Thoracic aorta (tissue), 2 donors: ENCODE data around the gene SH3PXD2B. TPM values are rescaled to one million over a fixed set of nuclear protein-coding genes. Genes with fewer than 3 reads are reported as not detected.

Source experiments
- ATAC-seq: fragments of 150-250 bp; one replicate; pipeline ENCODE4 v1.8.0; 2017; ENCODE audit warnings: low read depth; ENCODE audit not compliant: insufficient number of reproducible peaks, low FRiP score
- DNase-seq: peaks from one replicate; pipeline ENCODE4 v3.0.0-alpha.2; 2020; ENCODE audit warnings: low spot score
- H3K27ac ChIP-seq, 2 donors: fragments of 200-600 bp; sonication (generic); 1 replicate in 1 of 2; 2 replicates in 1 of 2; pipeline ENCODE4 v1.5.1; 2016; ENCODE audit warnings: mild to moderate bottlenecking in 2 of 2, moderate library complexity in 2 of 2
- H3K27me3 ChIP-seq: fragments of 200-600 bp; sonication (generic); replicated peaks from 2 replicates; pipeline ENCODE4 v1.6.0; 2016; ENCODE audit warnings: mild to moderate bottlenecking; ENCODE audit not compliant: insufficient read depth
- H3K36me3 ChIP-seq: fragments of 200-600 bp; sonication (generic); one replicate; pipeline ENCODE4 v1.5.1; 2016
- H3K4me1 ChIP-seq, 2 donors: fragments of 200-600 bp; sonication (generic); 1 replicate in 1 of 2; 2 replicates in 1 of 2; pipeline versions ENCODE4 v1.5.1 to v1.6.0; 2016; ENCODE audit warnings: low read depth in 2 of 2, mild to moderate bottlenecking in 1 of 2; ENCODE audit not compliant: control insufficient read depth in 1 of 2
- H3K4me3 ChIP-seq: fragments of 200-600 bp; sonication (generic); 2 replicates; pipeline ENCODE4 v1.5.1; 2016; ENCODE audit warnings: mild to moderate bottlenecking
- H3K9me3 ChIP-seq: fragments of 200-600 bp; sonication (generic); 2 replicates; pipeline ENCODE4 v1.5.1; 2016
- CTCF ChIP-seq: fragments of 200-600 bp; sonication (generic); IDR thresholded peaks from one replicate; pipeline ENCODE4 v1.5.1; 2019; ENCODE audit warnings: antibody characterized with exemption
- total RNA-seq, 2 donors: library from RNA; depleted of rRNA; stranded (reverse); fragments of >200 nt; gene quantifications; one replicate each; pipeline versions ENCODE4 v1.1.0 to v1.2.3, GENCODE V29; 2016

SH3PXD2B gene
- total RNA-seq, 2 donors from 2014 or later = 31.4 to 42.0 TPM

- no peak overlapping the region for H3K27ac ChIP-seq
- H3K4me3 ChIP-seq = no peak overlapping the region
- no peaks in the 10 kb centered on the region for H3K27me3 ChIP-seq
Measured at GRCh38 chr5:172456076-172456722, 1.9 kb upstream of the SH3PXD2B start.

GRCh38 chr5:172455511-172456061, 1.3 kb upstream of the SH3PXD2B start:
- DNase-seq (no peak), ATAC-seq (no peak)
- TF ChIP-seq CTCF = no peak
- Histone ChIP-seq H3K4me3 (no peak overlapping the region), H3K27me3 (no peaks in the 10 kb centered on the region), H3K4me1 (peaks cover 12 to 49% of the 10 kb centered on the region in 2 donors), H3K9me3 (no peaks in the 10 kb centered on the region), H3K27ac (no peak overlapping the region), H3K36me3 (no peaks in the 10 kb centered on the region)

More at GRCh38 chr5:172456076-172456722, 1.9 kb upstream of the SH3PXD2B start:
- Histone ChIP-seq H3K36me3 (no peaks in the 10 kb centered on the region), H3K4me1 (peaks cover 12 to 43% of the 10 kb centered on the region in 2 donors), H3K9me3 (no peaks in the 10 kb centered on the region)
- no peak for TF ChIP-seq CTCF
- DNase-seq (no peak), ATAC-seq (no peak)

- no peaks in the 10 kb centered on the region for H3K36me3 ChIP-seq
- peak overlapping the region; percentile 77 for H3K4me3 ChIP-seq
- DNase-seq (no peak), ATAC-seq (no peak)
- no peaks in the 10 kb centered on the region for H3K9me3 ChIP-seq
- no peak overlapping the region for H3K27ac ChIP-seq
- TF ChIP-seq CTCF = no peak
- peaks cover 12 to 50% of the 10 kb centered on the region in 2 donors for H3K4me1 ChIP-seq
- H3K27me3 ChIP-seq = no peaks in the 10 kb centered on the region
Measured at GRCh38 chr5:172455087-172455381, 709 bp upstream of the SH3PXD2B start.

GRCh38 chr5:172453986-172454357, 353 bp downstream of the SH3PXD2B start:
- Histone ChIP-seq H3K4me1 (peaks cover 12 to 50% of the 10 kb centered on the region in 2 donors), H3K9me3 (no peaks in the 10 kb centered on the region), H3K27ac (peak overlapping the region; percentile 75 to 93), H3K4me3 (peak overlapping the region; percentile 93), H3K36me3 (no peaks in the 10 kb centered on the region), H3K27me3 (no peaks in the 10 kb centered on the region)
- no peak for DNase-seq
- no peak for TF ChIP-seq CTCF
- no peak for ATAC-seq

- ATAC-seq (peak; percentile 1), DNase-seq (no peak)
- Histone ChIP-seq H3K4me1 (peaks cover 12 to 50% of the 10 kb centered on the region in 2 donors), H3K27me3 (no peaks in the 10 kb centered on the region), H3K27ac (peak overlapping the region; percentile 75 to 93), H3K9me3 (no peaks in the 10 kb centered on the region), H3K4me3 (peak overlapping the region; percentile 93), H3K36me3 (no peaks in the 10 kb centered on the region)
- peak; percentile 57 for TF ChIP-seq CTCF
Measured at GRCh38 chr5:172453206-172453985, 929 bp downstream of the SH3PXD2B start.
